Osteoblast (primary cell): ENCODE results near the gene SAP30L. TPM values are rescaled to one million over a fixed set of nuclear protein-coding genes. Genes with fewer than 3 reads are reported as not detected.

Experiments
- DNase-seq: peaks from one replicate; pipeline ENCODE4 v3.0.0; 2011; ENCODE audit warnings: low spot score, mixed read lengths; ENCODE audit not compliant: insufficient read length; ENCODE audit errors: missing footprints
- H2AFZ ChIP-seq: 2 replicates; pipeline ENCODE4 v1.6.0; 2011; ENCODE audit warnings: mild to moderate bottlenecking, low read length
- H3K27ac ChIP-seq: 2 replicates; pipeline ENCODE4 v1.5.1; 2011; ENCODE audit warnings: mild to moderate bottlenecking, low read depth, low read length, moderate library complexity
- H3K27me3 ChIP-seq: 2 replicates; pipeline ENCODE4 v1.6.0; 2012; ENCODE audit warnings: mild to moderate bottlenecking, control low read depth, inconsistent platforms, low read length, moderate library complexity; ENCODE audit not compliant: insufficient read depth
- H3K36me3 ChIP-seq: 2 replicates; pipeline ENCODE4 v1.5.1; 2011; ENCODE audit warnings: mild to moderate bottlenecking, low read length, control low read depth, moderate library complexity; ENCODE audit not compliant: insufficient read depth
- H3K4me1 ChIP-seq: 2 replicates; pipeline ENCODE4 v1.5.1; 2011; ENCODE audit warnings: mild to moderate bottlenecking, low read length, control low read depth, moderate library complexity; ENCODE audit not compliant: insufficient read depth
- H3K4me2 ChIP-seq: 2 replicates; pipeline ENCODE4 v1.6.0; 2011; ENCODE audit warnings: mild to moderate bottlenecking, low read length; ENCODE audit not compliant: insufficient read depth
- H3K4me3 ChIP-seq: fragments of 200-600 bp; sonication (generic); 3 replicates; pipeline ENCODE4 v1.5.1; 2012; ENCODE audit warnings: mild to moderate bottlenecking, low read length, inconsistent platforms; ENCODE audit not compliant: insufficient read depth
- H3K79me2 ChIP-seq: 2 replicates; pipeline ENCODE4 v1.6.0; 2012; ENCODE audit warnings: mild to moderate bottlenecking, low read length, control low read depth, inconsistent platforms; ENCODE audit not compliant: insufficient read depth
- H3K9me3 ChIP-seq: 2 replicates; pipeline ENCODE4 v1.5.1; 2011; ENCODE audit warnings: low read depth, low read length, control low read depth
- H4K20me1 ChIP-seq: 2 replicates; pipeline ENCODE4 v1.6.0; 2012; ENCODE audit warnings: mild to moderate bottlenecking, low read length, control low read depth; ENCODE audit not compliant: insufficient read depth
- total RNA-seq: library from RNA; depleted of rRNA; stranded (reverse); fragments of >200 nt; gene quantifications from 2 replicates; pipeline ENCODE4 v1.2.3, GENCODE V29; 2012
- TF ChIP-seq, protein P1 (sequence below): IDR thresholded peaks from 2 replicates; pipeline ENCODE4 v1.5.1; 2011; ENCODE audit warnings: mild to moderate bottlenecking, low read depth, low read length, moderate library complexity; ENCODE audit errors: extremely low read depth

Gene SAP30L
- total RNA-seq, 1 donor = 32.2 TPM

DNA sequence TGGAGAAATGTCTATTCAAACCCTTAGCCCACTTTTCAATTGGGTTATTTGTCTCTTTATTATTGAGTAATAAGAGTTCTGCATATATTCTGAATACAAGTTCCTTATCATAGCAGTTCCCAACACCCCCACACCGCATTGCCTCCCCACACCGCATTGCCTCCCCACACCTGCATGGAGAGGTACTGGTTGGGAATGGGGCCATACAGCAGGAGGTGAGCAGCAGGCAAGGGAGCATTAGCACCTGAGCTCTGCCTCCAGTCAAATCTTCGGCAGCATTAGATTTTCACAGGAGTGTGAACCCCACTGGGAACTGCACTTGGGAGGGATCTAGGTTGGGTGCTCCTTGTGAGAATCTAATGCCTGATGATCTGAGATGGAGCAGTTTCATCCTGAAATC is 10.6 kb upstream of the SAP30L start:
- DNase-seq = no peak
- H2AFZ ChIP-seq = no peak overlapping the region
- no peak overlapping the region for H3K4me3 ChIP-seq
- H3K4me2 ChIP-seq = no peak overlapping the region
- H4K20me1 ChIP-seq = no peaks in the 10 kb centered on the region
- H3K79me2 ChIP-seq = no peaks in the 10 kb centered on the region
- H3K27ac ChIP-seq = no peak overlapping the region
- H3K4me1 ChIP-seq = no peaks in the 10 kb centered on the region
- no peaks in the 10 kb centered on the region for H3K9me3 ChIP-seq
- H3K27me3 ChIP-seq = no peaks in the 10 kb centered on the region
- peaks cover 14% of the 10 kb centered on the region for H3K36me3 ChIP-seq
- TF ChIP-seq, protein P1, sequence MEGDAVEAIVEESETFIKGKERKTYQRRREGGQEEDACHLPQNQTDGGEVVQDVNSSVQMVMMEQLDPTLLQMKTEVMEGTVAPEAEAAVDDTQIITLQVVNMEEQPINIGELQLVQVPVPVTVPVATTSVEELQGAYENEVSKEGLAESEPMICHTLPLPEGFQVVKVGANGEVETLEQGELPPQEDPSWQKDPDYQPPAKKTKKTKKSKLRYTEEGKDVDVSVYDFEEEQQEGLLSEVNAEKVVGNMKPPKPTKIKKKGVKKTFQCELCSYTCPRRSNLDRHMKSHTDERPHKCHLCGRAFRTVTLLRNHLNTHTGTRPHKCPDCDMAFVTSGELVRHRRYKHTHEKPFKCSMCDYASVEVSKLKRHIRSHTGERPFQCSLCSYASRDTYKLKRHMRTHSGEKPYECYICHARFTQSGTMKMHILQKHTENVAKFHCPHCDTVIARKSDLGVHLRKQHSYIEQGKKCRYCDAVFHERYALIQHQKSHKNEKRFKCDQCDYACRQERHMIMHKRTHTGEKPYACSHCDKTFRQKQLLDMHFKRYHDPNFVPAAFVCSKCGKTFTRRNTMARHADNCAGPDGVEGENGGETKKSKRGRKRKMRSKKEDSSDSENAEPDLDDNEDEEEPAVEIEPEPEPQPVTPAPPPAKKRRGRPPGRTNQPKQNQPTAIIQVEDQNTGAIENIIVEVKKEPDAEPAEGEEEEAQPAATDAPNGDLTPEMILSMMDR = no peak

DNA sequence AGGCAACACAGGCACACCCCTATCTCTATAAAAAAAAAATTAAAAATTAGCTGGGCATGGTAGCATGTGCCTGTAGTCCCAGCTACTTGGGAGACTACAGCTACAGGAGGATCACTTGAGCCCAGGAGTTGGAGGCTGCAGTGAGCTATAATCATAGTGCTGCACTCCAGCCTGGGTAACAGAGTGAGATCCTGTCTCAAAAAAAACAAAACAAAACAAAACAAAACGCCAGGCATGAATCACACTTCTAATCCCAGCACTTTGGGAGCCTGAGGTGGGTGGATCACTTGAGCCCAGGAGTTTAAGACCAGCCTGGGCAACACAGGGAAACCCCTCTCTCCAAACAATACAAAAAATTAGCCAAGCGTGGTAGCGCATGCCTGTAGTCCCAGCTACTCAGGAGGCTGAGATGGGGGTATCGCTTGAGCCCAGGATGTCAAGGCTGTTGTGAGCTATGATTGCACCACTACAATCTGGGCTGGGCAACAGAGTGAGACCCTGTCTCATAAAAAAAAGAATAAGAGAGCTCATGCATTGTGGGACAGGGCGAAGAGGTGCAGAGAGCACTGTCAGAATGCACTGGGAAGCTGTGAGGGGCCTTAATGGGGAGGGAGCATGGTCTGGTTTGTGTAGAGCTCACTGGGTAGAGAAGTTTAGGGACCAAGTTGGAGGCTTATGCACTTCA is 8.4 kb upstream of the SAP30L start:
- Histone ChIP-seq H3K9me3 (no peaks in the 10 kb centered on the region), H3K4me2 (no peak overlapping the region), H3K27me3 (no peaks in the 10 kb centered on the region), H3K4me3 (no peak overlapping the region), H3K79me2 (no peaks in the 10 kb centered on the region), H4K20me1 (no peaks in the 10 kb centered on the region), H2AFZ (no peak overlapping the region), H3K36me3 (peaks cover 16% of the 10 kb centered on the region), H3K4me1 (no peaks in the 10 kb centered on the region), H3K27ac (no peak overlapping the region)
- TF ChIP-seq, protein P1 = no peak
- no peak for DNase-seq

DNA sequence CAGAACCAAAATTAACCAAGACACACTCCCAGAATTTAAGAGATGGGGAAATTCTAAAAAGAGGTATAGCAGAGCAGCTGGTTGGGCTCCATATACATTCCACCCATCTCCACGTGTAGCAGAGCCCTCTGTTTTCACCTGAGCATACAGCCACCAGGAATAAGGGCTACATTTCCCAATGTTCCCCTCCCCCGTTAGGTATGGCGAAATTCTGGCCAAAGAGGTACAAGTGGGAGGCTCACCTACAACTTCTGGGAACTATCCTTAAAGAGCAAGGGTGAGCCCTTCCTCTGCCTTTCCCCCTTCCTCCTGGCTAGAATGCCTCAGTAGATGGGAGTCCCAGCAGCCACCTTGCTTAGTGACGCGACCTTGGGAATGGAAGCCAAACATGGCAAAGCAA is 5.3 kb upstream of the SAP30L start:
- Histone ChIP-seq H3K27me3 (no peaks in the 10 kb centered on the region), H4K20me1 (no peaks in the 10 kb centered on the region), H3K9me3 (no peaks in the 10 kb centered on the region), H3K36me3 (peaks cover 19% of the 10 kb centered on the region), H3K4me1 (peaks cover 5% of the 10 kb centered on the region), H3K4me3 (no peak overlapping the region), H2AFZ (no peak overlapping the region), H3K79me2 (peaks cover 10% of the 10 kb centered on the region), H3K27ac (no peak overlapping the region), H3K4me2 (no peak overlapping the region)
- DNase-seq = no peak
- TF ChIP-seq, protein P1 = no peak

DNA sequence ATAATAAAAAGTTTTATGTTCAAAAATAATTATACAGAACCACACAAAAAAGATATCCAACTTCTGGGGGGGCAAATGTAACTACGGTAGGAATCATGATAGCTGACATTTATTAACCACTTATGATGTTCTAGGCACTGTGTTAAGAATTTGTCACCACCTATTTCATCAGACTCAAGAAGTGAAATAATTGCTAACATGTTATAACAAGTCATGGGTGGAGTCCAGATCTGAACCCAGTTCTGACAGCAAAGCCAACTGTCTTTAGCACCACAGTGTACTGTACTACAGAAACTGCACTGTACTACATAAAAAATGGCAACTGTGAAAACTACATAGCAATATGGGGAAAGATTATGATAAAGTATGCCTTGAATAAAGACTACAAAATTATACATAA is 3.0 kb upstream of the SAP30L start:
- TF ChIP-seq, protein P1 = no peak
- no peak for DNase-seq
- no peaks in the 10 kb centered on the region for H3K9me3 ChIP-seq

More for the DNA sequence above, 3.0 kb upstream of the SAP30L start:
- Histone ChIP-seq H2AFZ (no peak overlapping the region), H3K4me3 (no peak overlapping the region), H3K4me1 (peaks cover 15% of the 10 kb centered on the region), H3K79me2 (peaks cover 21% of the 10 kb centered on the region), H3K27ac (no peak overlapping the region), H3K36me3 (peaks cover 14% of the 10 kb centered on the region), H4K20me1 (peaks cover 9% of the 10 kb centered on the region), H3K4me2 (no peak overlapping the region), H3K27me3 (no peaks in the 10 kb centered on the region)
